Endothelial cell of umbilical vein (primary cell): Measurements from ENCODE around the gene CNRIP1. TPM values are rescaled to one million over a fixed set of nuclear protein-coding genes. Genes with fewer than 3 reads are reported as not detected.

Source experiments
- BruUV-seq: library from RNA; stranded (reverse); fragments of 400-500 nt; replicated peaks from 2 replicates; lab custom pipeline; 2021; lab: Mats Ljungman, UMichigan
- CTCF ChIA-PET: fragments of 300-600, 350-600 bp; sonication (Branson Sonifier 250); formaldehyde crosslinking; loops from one replicate; lab custom pipeline; 2021; ENCODE audit warnings: antibody characterized with exemption, inconsistent platforms; lab: Charles Lee
- POLR2A ChIA-PET: fragments of 300-600, 350-600 bp; sonication (Branson Sonifier 250); formaldehyde crosslinking; loops from one replicate; lab custom pipeline; 2021; ENCODE audit warnings: antibody characterized with exemption, inconsistent platforms; lab: Charles Lee
- DNase-seq: peaks from one replicate; pipeline ENCODE4 v3.0.0-alpha.2; 2011; ENCODE audit warnings: low read depth, low spot score
- FAIRE-seq: peaks from 2 replicates; lab custom pipeline; 2011; peaks lifted over from hg19 to GRCh38; lab: Jason Lieb, UNC
- H2AFZ ChIP-seq: 2 replicates; pipeline ENCODE4 v1.6.0; 2012; ENCODE audit warnings: low read depth, low read length, control low read depth, inconsistent platforms
- H3K27ac ChIP-seq: 2 replicates; pipeline ENCODE4 v1.5.1; 2011; ENCODE audit warnings: low read depth, mild to moderate bottlenecking, control low read depth, low read length, moderate library complexity; ENCODE audit not compliant: insufficient read depth
- H3K27me3 ChIP-seq, 2 experiments: 2 replicates each; pipeline versions ENCODE4 v1.6.0 to v1.6.1; 2011; ENCODE audit warnings: low read length in 2 of 2, mixed read lengths in 1 of 2; ENCODE audit not compliant: control insufficient read depth in 2 of 2, insufficient read depth in 2 of 2
- H3K36me3 ChIP-seq, 2 experiments: 2 replicates in 1 of 2; 3 replicates in 1 of 2; pipeline ENCODE4 v1.5.1; 2011; ENCODE audit warnings: low read length in 2 of 2, mild to moderate bottlenecking in 1 of 2, moderate library complexity in 1 of 2; ENCODE audit not compliant: control insufficient read depth in 2 of 2, insufficient read depth in 2 of 2; ENCODE audit errors: extremely low read depth in 1 of 2
- H3K4me1 ChIP-seq: 3 replicates; pipeline ENCODE4 v1.5.1; 2011; ENCODE audit warnings: mild to moderate bottlenecking, low read length; ENCODE audit not compliant: control insufficient read depth, insufficient read depth; ENCODE audit errors: extremely low read depth
- H3K4me2 ChIP-seq: 2 replicates; pipeline ENCODE4 v1.6.1; 2011; ENCODE audit warnings: low read length, control low read depth, mixed read lengths; ENCODE audit not compliant: insufficient read depth
- H3K4me3 ChIP-seq, 3 experiments: fragments of 200-600 bp in 1 of 3; sonication (generic), shearing (Covaris generic) in 1 of 3; replicated peaks in 1 of 3; 2 replicates each; pipeline ENCODE4 v1.5.1; 2011 to 2016; ENCODE audit warnings: control low read depth in 3 of 3, low read length in 3 of 3, mild to moderate bottlenecking in 2 of 3, inconsistent platforms in 1 of 3, low read depth in 1 of 3, moderate library complexity in 1 of 3; ENCODE audit not compliant: insufficient read depth in 1 of 3
- H3K79me2 ChIP-seq: 2 replicates; pipeline ENCODE4 v1.6.0; 2012; ENCODE audit warnings: low read length, inconsistent platforms; ENCODE audit not compliant: control insufficient read depth, insufficient read depth
- H3K9ac ChIP-seq: replicated peaks from 2 replicates; pipeline ENCODE3; 2011; ENCODE audit warnings: low read length, control low read depth; ENCODE audit not compliant: insufficient read depth; ENCODE audit errors: extremely low read depth
- H3K9me1 ChIP-seq: replicated peaks from 3 replicates; pipeline ENCODE4 v1.6.0; 2011; ENCODE audit warnings: mild to moderate bottlenecking, low read length; ENCODE audit not compliant: control insufficient read depth, insufficient read depth; ENCODE audit errors: extremely low read depth
- H3K9me3 ChIP-seq: replicated peaks from 2 replicates; pipeline ENCODE4 v1.5.1; 2012; ENCODE audit warnings: low read length, inconsistent platforms; ENCODE audit not compliant: control insufficient read depth, insufficient read depth
- H4K20me1 ChIP-seq: replicated peaks from 2 replicates; pipeline ENCODE3; 2011; ENCODE audit warnings: mild to moderate bottlenecking, low read length; ENCODE audit not compliant: control insufficient read depth, insufficient read depth; ENCODE audit errors: extremely low read depth
- CTCF ChIP-seq, 2 donors: IDR thresholded peaks; 1 replicate in 1 of 2; 2 replicates in 1 of 2; pipeline ENCODE4 v1.5.1; 2011; ENCODE audit warnings: low read length in 2 of 2, mild to moderate bottlenecking in 2 of 2, moderate library complexity in 2 of 2, control low read depth in 1 of 2, inconsistent platforms in 1 of 2, low read depth in 1 of 2; ENCODE audit not compliant: insufficient read depth in 1 of 2; ENCODE audit errors: extremely low read depth in 1 of 2
- EZH2 ChIP-seq: IDR thresholded peaks from 2 replicates; pipeline ENCODE4 v1.6.1; 2012; ENCODE audit warnings: borderline replicate concordance, low read depth, mild to moderate bottlenecking, moderate library complexity, low read length, inconsistent platforms; ENCODE audit not compliant: severe bottlenecking
- FOS ChIP-seq: IDR thresholded peaks from 2 replicates; pipeline ENCODE4 v1.6.1; 2011; ENCODE audit warnings: mild to moderate bottlenecking, low read length, moderate library complexity, borderline replicate concordance; ENCODE audit not compliant: insufficient read depth
- GATA2 ChIP-seq: IDR thresholded peaks from 2 replicates; pipeline ENCODE4 v1.7.0; 2011; ENCODE audit warnings: low read depth, mild to moderate bottlenecking, moderate library complexity, mixed read lengths, low read length; ENCODE audit not compliant: insufficient read length, insufficient read depth
- JUN ChIP-seq: IDR thresholded peaks from 2 replicates; pipeline ENCODE4 v1.6.1; 2011; ENCODE audit warnings: borderline replicate concordance, low read depth; ENCODE audit not compliant: insufficient read length, insufficient read depth
- MAX ChIP-seq: IDR thresholded peaks from 2 replicates; pipeline ENCODE4 v1.6.1; 2011; ENCODE audit not compliant: insufficient read depth, insufficient read length
- MYC ChIP-seq: IDR thresholded peaks from one replicate; pipeline ENCODE4 v1.6.1; 2011; ENCODE audit warnings: mild to moderate bottlenecking, low read depth, low read length
- POLR2A ChIP-seq: IDR thresholded peaks from 2 replicates; pipeline ENCODE4 v1.6.1; 2012; ENCODE audit warnings: low read depth, mild to moderate bottlenecking, control low read depth, low read length
- POLR2AphosphoS5 ChIP-seq: IDR thresholded peaks from 2 replicates; pipeline ENCODE4 v1.6.1; 2012; ENCODE audit warnings: low read depth, mild to moderate bottlenecking, control low read depth, low read length, moderate library complexity; ENCODE audit not compliant: insufficient read depth
- dilution Hi-C: fragments of 300-500 bp; cut with MboI; formaldehyde crosslinking; loops from one replicate; pipeline ENCODE4 v1.15.0; 2019; ENCODE audit warnings: low sequenced_read_pairs; ENCODE audit not compliant: extremely low pct_ligation_motif_present
- intact Hi-C: fragments of 100-400 bp; cut with micrococcal nuclease; formaldehyde crosslinking; loops from one replicate; pipeline ENCODE4 v1.10.0; 2022
- polyA plus RNA-seq, 4 experiments: library from polyadenylated mRNA; depleted of rRNA in 3 of 4; stranded (reverse) in 3 of 4; unstranded in 1 of 4; fragments of >200 nt; gene quantifications; 2 replicates each; pipeline versions ENCODE4 v1.2.1 to v1.2.3, GENCODE V29; 2011 to 2012; ENCODE audit warnings: missing spikeins in 1 of 4
- total RNA-seq: library from RNA; stranded (reverse); gene quantifications from 2 replicates; pipeline ENCODE4 v1.2.3, GENCODE V29; 2021

The CNRIP1 gene
- total and polyA plus RNA-seq, 2 donors (not counting 3 experiments of a cell fraction or from before 2014, with no cell fraction given): 74.6 to 98.9 TPM

GRCh38 chr2:68245066-68245465, 74.7 kb downstream of the CNRIP1 start:
- no peaks in the 10 kb centered on the region for H3K9me3 ChIP-seq
- no peak overlapping the region for H3K4me3 ChIP-seq
- peaks cover 41% of the 10 kb centered on the region for H4K20me1 ChIP-seq
- no peak for FAIRE-seq
- H3K27me3 ChIP-seq: no peaks in the 10 kb centered on the region
- H3K9me1 ChIP-seq: no peaks in the 10 kb centered on the region
- H2AFZ ChIP-seq: no peak overlapping the region
- peaks cover 100% of the 10 kb centered on the region for H3K79me2 ChIP-seq
- H3K36me3 ChIP-seq: no peaks in the 10 kb centered on the region
- TF ChIP-seq POLR2AphosphoS5: no peak
- no peak for TF ChIP-seq FOS
- TF ChIP-seq JUN: no peak
- TF ChIP-seq CTCF (IDR thresholded peaks at IDR 0.05; ENCODE audit: extremely low read depth in 1 of 2, insufficient read depth in 1 of 2, low read depth in 1 of 2, low read length in 2 of 2): no peak
- TF ChIP-seq POLR2A: no peak
- TF ChIP-seq GATA2: no peak
- TF ChIP-seq MYC: no peak
- TF ChIP-seq EZH2: no peak
- TF ChIP-seq MAX: no peak
- intact Hi-C loops (no loop called here), dilution Hi-C loops (no loop called here)
- no peak overlapping the region for H3K4me2 ChIP-seq
- no peak for DNase-seq
- H3K4me1 ChIP-seq: peaks cover 21% of the 10 kb centered on the region
- no peak overlapping the region for H3K9ac ChIP-seq
- H3K27ac ChIP-seq: no peak overlapping the region
- BruUV-seq: no TSS peak
- POLR2A ChIA-PET: no interaction called here
- CTCF ChIA-PET: interaction anchor here (1.0 to 3.7 kb wide), 5 partner anchors 8 to 123 kb away, joined by 3 to 52 read pairs (median 5); no protein-coding TSS in a partner anchor
